Endothelial cell of umbilical vein (primary cell): ENCODE measurements around the gene FAR1.

Experiments used
- EZH2 ChIP-seq: IDR thresholded peaks from 2 replicates; pipeline ENCODE4 v1.6.1; 2012; ENCODE audit warnings: borderline replicate concordance, low read depth, mild to moderate bottlenecking, moderate library complexity, low read length, inconsistent platforms; ENCODE audit not compliant: severe bottlenecking
- FOS ChIP-seq: IDR thresholded peaks from 2 replicates; pipeline ENCODE4 v1.6.1; 2011; ENCODE audit warnings: mild to moderate bottlenecking, low read length, moderate library complexity, borderline replicate concordance; ENCODE audit not compliant: insufficient read depth
- GATA2 ChIP-seq: IDR thresholded peaks from 2 replicates; pipeline ENCODE4 v1.7.0; 2011; ENCODE audit warnings: low read depth, mild to moderate bottlenecking, moderate library complexity, mixed read lengths, low read length; ENCODE audit not compliant: insufficient read length, insufficient read depth
- MYC ChIP-seq: IDR thresholded peaks from one replicate; pipeline ENCODE4 v1.6.1; 2011; ENCODE audit warnings: mild to moderate bottlenecking, low read depth, low read length
- POLR2A ChIP-seq: IDR thresholded peaks from 2 replicates; pipeline ENCODE4 v1.6.1; 2012; ENCODE audit warnings: low read depth, mild to moderate bottlenecking, control low read depth, low read length
- POLR2AphosphoS5 ChIP-seq: IDR thresholded peaks from 2 replicates; pipeline ENCODE4 v1.6.1; 2012; ENCODE audit warnings: low read depth, mild to moderate bottlenecking, control low read depth, low read length, moderate library complexity; ENCODE audit not compliant: insufficient read depth
- TF ChIP-seq, protein P1 (sequence below), 2 donors: IDR thresholded peaks; 1 replicate in 1 of 2; 2 replicates in 1 of 2; pipeline ENCODE4 v1.5.1; 2011; ENCODE audit warnings: low read length in 2 of 2, mild to moderate bottlenecking in 2 of 2, moderate library complexity in 2 of 2, control low read depth in 1 of 2, inconsistent platforms in 1 of 2, low read depth in 1 of 2; ENCODE audit not compliant: insufficient read depth in 1 of 2; ENCODE audit errors: extremely low read depth in 1 of 2
- TF ChIP-seq, protein P2 (sequence below): IDR thresholded peaks from 2 replicates; pipeline ENCODE4 v1.6.1; 2011; ENCODE audit not compliant: insufficient read depth, insufficient read length

DNA sequence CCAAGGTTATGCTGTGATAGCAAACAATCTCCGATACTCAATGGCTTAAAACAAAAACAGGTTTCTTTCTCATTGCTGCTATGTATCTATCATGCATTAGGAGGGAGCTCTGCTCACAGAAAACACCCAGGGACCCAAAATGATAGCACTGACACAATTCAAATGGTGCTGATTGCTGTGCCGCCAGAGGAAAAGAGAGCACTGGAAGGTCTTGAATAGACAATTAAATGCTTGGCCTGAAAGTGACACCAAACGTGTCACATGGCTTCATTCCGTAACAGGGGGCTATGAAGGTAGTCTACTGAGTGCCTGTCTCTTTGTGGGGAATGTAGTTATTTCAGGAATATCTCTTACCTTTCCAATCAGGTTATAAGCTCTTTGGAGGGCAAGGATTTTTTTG lies 94.2 kb downstream of the FAR1 start:
- TF ChIP-seq, protein P1, sequence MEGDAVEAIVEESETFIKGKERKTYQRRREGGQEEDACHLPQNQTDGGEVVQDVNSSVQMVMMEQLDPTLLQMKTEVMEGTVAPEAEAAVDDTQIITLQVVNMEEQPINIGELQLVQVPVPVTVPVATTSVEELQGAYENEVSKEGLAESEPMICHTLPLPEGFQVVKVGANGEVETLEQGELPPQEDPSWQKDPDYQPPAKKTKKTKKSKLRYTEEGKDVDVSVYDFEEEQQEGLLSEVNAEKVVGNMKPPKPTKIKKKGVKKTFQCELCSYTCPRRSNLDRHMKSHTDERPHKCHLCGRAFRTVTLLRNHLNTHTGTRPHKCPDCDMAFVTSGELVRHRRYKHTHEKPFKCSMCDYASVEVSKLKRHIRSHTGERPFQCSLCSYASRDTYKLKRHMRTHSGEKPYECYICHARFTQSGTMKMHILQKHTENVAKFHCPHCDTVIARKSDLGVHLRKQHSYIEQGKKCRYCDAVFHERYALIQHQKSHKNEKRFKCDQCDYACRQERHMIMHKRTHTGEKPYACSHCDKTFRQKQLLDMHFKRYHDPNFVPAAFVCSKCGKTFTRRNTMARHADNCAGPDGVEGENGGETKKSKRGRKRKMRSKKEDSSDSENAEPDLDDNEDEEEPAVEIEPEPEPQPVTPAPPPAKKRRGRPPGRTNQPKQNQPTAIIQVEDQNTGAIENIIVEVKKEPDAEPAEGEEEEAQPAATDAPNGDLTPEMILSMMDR (IDR thresholded peaks at IDR 0.05; ENCODE audit: extremely low read depth in 1 of 2, insufficient read depth in 1 of 2, low read depth in 1 of 2, low read length in 2 of 2) = no peak
- TF ChIP-seq EZH2 (no peak), POLR2A (no peak), POLR2AphosphoS5 (no peak), GATA2 (no peak), FOS (no peak), MYC (no peak)
- TF ChIP-seq, protein P2, sequence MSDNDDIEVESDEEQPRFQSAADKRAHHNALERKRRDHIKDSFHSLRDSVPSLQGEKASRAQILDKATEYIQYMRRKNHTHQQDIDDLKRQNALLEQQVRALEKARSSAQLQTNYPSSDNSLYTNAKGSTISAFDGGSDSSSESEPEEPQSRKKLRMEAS = no peak
